ENCODE data around the gene SHC2.

GRCh38 chr19:399370-399769 is 61.5 kb downstream of the SHC2 start:
- TF ChIP-seq, protein P1, sequence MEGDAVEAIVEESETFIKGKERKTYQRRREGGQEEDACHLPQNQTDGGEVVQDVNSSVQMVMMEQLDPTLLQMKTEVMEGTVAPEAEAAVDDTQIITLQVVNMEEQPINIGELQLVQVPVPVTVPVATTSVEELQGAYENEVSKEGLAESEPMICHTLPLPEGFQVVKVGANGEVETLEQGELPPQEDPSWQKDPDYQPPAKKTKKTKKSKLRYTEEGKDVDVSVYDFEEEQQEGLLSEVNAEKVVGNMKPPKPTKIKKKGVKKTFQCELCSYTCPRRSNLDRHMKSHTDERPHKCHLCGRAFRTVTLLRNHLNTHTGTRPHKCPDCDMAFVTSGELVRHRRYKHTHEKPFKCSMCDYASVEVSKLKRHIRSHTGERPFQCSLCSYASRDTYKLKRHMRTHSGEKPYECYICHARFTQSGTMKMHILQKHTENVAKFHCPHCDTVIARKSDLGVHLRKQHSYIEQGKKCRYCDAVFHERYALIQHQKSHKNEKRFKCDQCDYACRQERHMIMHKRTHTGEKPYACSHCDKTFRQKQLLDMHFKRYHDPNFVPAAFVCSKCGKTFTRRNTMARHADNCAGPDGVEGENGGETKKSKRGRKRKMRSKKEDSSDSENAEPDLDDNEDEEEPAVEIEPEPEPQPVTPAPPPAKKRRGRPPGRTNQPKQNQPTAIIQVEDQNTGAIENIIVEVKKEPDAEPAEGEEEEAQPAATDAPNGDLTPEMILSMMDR (IDR thresholded peaks at IDR 0.05; ENCODE audit: low read length), result no peak
- TF ChIP-seq EZH2 (IDR thresholded peaks at IDR 0.05; ENCODE audit: borderline replicate concordance, low read length), result no peak
